Neural crest cell (in vitro differentiated cells): ENCODE measurements around the gene FAM161A. TPM values are rescaled to one million over a fixed set of nuclear protein-coding genes. Genes with fewer than 3 reads are reported as not detected.
"Not testable (repeated sequence)": the region's sequence is repeated elsewhere in the genome, so short reads cannot be mapped to it uniquely, and the experiment has no call there.

ENCODE experiments used
- DNase-seq: peaks from one replicate; pipeline ENCODE4 v3.0.0; 2021; ENCODE audit warnings: low read depth, mixed read lengths, low spot score
- H3K27ac Mint-ChIP-seq: one replicate; pipeline ENCODE4 v1.8.0; 2021; ENCODE audit warnings: mild to moderate bottlenecking, mixed read lengths; ENCODE audit not compliant: unreplicated experiment
- H3K27me3 Mint-ChIP-seq: 2 replicates; pipeline ENCODE4 v1.8.0; 2021; ENCODE audit warnings: low read depth, mild to moderate bottlenecking, mixed read lengths
- H3K36me3 Mint-ChIP-seq: 2 replicates; pipeline ENCODE4 v1.8.0; 2021; ENCODE audit warnings: low read depth, mild to moderate bottlenecking, mixed read lengths
- H3K4me1 Mint-ChIP-seq: 2 replicates; pipeline ENCODE4 v1.8.0; 2021; ENCODE audit warnings: mixed read lengths
- H3K4me3 Mint-ChIP-seq: one replicate; pipeline ENCODE4 v1.8.0; 2021; ENCODE audit warnings: mild to moderate bottlenecking, mixed read lengths
- H3K9me3 Mint-ChIP-seq: 2 replicates; pipeline ENCODE4 v1.8.0; 2021; ENCODE audit warnings: mixed read lengths
- total RNA-seq: library from RNA; stranded (reverse); gene quantifications from 2 replicates; pipeline ENCODE4 v1.2.1, GENCODE V29; 2021
- TF ChIP-seq, protein P1 (sequence below): fragments of 200-600 bp; sonication (generic); conservative IDR thresholded peaks from 2 replicates; pipeline ENCODE4 v1.5.0; 2021; ENCODE audit warnings: antibody characterized with exemption, mild to moderate bottlenecking

Gene FAM161A
- total RNA-seq, 1 donor from 2014 or later, result 23.4 TPM

DNA sequence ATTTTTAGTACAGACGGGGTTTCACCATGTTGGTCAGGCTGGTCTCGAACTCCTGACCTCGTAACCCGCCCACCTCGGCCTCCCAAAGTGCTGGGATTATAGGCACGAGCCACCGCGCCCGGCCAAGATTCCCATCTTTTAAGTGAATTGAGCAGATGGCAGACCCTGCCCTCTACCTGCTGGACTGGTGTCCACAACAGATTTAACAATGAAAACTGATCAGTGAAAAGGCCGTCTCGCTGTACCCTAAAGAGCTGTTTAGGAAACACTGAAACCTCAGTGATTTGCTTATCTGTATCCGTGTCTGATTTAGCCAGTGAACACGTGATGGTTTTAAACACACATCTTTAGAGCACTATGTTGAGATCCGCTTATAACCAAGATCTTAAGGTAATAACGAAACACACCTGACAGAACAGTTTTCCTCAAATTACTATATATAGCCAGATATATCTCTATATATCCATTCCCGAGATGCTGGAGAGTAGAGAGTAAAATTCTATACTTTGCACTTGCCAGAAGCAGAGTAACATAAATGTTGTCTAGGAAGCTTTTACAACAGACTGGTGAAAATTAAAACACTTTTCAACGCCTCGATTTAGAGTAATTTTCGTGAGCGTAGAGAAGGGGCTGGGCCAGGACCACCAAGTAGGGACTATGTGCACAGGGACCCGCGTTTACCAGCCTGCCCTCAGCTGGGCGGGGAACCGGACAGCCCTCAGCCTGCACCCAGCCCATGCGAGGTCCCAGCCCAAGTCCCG, 594 bp downstream of the FAM161A start:
- Mint-ChIP-seq H3K9me3 (no peaks in the 10 kb centered on the region), H3K4me3 (peak overlapping the region; percentile 94), H3K4me1 (peaks cover 27% of the 10 kb centered on the region), H3K27me3 (no peaks in the 10 kb centered on the region), H3K27ac (peak overlapping the region; percentile 96), H3K36me3 (no peaks in the 10 kb centered on the region)
- DNase-seq, result no peak
- TF ChIP-seq, protein P1, sequence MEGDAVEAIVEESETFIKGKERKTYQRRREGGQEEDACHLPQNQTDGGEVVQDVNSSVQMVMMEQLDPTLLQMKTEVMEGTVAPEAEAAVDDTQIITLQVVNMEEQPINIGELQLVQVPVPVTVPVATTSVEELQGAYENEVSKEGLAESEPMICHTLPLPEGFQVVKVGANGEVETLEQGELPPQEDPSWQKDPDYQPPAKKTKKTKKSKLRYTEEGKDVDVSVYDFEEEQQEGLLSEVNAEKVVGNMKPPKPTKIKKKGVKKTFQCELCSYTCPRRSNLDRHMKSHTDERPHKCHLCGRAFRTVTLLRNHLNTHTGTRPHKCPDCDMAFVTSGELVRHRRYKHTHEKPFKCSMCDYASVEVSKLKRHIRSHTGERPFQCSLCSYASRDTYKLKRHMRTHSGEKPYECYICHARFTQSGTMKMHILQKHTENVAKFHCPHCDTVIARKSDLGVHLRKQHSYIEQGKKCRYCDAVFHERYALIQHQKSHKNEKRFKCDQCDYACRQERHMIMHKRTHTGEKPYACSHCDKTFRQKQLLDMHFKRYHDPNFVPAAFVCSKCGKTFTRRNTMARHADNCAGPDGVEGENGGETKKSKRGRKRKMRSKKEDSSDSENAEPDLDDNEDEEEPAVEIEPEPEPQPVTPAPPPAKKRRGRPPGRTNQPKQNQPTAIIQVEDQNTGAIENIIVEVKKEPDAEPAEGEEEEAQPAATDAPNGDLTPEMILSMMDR, result no peak

DNA sequence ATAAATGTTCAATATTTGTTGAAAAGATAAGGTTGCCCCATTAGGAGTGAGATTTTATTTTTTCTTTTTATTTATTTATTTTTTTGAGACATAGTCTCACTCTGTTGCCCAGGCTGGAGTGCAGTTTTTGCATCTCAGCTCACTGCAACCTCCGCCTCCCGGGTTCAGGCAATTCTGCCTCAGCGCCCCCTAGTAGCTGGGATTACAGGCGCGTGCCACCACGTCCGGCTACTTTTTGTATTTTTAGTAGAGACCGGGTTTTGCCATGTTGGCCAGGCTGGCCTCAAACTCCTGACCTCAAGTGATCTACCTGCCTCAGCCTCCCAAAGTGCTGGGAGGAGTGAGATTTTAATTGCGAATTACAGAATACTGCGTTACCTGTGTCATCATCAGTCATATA, 2.6 kb downstream of the FAM161A start:
- not testable (repeated sequence) for H3K36me3 Mint-ChIP-seq, H3K27me3 Mint-ChIP-seq, DNase-seq, H3K27ac Mint-ChIP-seq, H3K9me3 Mint-ChIP-seq
- Mint-ChIP-seq H3K4me1 (peaks cover 27% of the 10 kb centered on the region), H3K4me3 (peak overlapping the region; percentile 79)

DNA sequence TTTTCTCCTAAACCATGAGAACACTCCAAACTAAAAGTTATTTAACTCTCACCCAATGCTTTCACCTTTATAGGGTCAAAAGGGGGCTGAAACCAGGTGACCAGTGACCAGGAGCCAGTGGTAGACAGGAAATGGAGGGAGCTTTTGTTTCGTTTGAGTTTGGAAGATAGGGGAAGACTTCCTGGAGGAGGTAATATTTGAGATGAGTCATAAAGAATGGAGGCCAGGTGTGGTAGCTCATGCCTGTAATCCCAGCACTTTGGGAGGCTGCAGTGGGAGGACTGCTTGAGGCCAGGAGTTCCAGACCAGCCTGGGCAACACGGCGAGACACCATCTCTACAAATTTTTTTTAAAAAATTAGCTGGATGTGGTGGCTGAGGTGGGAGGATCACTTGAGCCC, 8.5 kb downstream of the FAM161A start:
- Mint-ChIP-seq H3K4me3 (no peak overlapping the region), H3K4me1 (no peaks in the 10 kb centered on the region), H3K36me3 (peaks cover 6% of the 10 kb centered on the region), H3K27ac (no peak overlapping the region), H3K9me3 (no peaks in the 10 kb centered on the region), H3K27me3 (no peaks in the 10 kb centered on the region)
- TF ChIP-seq, protein P1, result no peak
- DNase-seq, result no peak

DNA sequence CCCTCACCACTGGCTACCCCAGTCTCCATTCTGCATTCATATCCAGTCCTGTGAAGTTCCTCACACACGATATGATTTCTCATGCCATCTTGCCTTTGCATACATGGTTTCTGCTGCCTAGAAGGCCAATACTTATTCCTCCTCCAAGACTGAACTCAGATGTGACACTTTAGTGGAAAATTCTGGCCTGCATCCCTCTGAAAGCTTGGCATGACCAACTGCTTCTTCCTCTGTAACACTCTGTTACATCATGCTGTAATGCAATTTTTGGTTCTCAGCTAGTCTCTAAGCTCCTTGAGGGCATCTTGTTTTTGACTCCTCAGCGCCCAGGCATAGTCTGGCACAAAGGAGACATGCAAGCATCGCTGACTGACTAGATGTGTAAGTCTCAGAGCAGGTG, 12.6 kb downstream of the FAM161A start:
- H3K27me3 Mint-ChIP-seq, result no peaks in the 10 kb centered on the region
- no peak overlapping the region for H3K4me3 Mint-ChIP-seq
- no peak for DNase-seq
- no peaks in the 10 kb centered on the region for H3K9me3 Mint-ChIP-seq
- H3K4me1 Mint-ChIP-seq, result no peaks in the 10 kb centered on the region
- H3K27ac Mint-ChIP-seq, result no peak overlapping the region
- TF ChIP-seq, protein P1, result no peak
- H3K36me3 Mint-ChIP-seq, result peaks cover 6% of the 10 kb centered on the region

DNA sequence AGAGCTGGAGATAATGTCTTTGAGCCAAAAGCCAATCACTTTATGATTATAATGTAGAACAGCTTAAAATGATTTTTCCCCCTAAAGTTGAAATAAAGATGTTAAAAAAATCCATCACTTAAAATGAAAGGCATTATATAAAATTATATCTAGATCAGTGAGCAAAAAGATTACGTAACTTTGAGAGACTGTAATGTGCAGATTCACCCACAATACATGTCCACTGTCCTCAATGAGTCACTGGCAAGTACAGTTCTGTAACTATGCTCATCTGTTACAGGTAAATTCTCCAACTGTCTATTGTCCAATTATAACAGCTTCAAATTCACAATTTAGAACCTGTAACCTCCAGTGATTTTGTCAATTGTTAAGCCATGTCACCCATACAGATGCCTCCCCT, 19.0 kb downstream of the FAM161A start:
- no peaks in the 10 kb centered on the region for H3K4me1 Mint-ChIP-seq
- H3K36me3 Mint-ChIP-seq, result peaks cover 20% of the 10 kb centered on the region
- no peaks in the 10 kb centered on the region for H3K27me3 Mint-ChIP-seq
- no peak for DNase-seq
- no peak overlapping the region for H3K4me3 Mint-ChIP-seq
- TF ChIP-seq, protein P1, result no peak
- no peaks in the 10 kb centered on the region for H3K9me3 Mint-ChIP-seq
- no peak overlapping the region for H3K27ac Mint-ChIP-seq

DNA sequence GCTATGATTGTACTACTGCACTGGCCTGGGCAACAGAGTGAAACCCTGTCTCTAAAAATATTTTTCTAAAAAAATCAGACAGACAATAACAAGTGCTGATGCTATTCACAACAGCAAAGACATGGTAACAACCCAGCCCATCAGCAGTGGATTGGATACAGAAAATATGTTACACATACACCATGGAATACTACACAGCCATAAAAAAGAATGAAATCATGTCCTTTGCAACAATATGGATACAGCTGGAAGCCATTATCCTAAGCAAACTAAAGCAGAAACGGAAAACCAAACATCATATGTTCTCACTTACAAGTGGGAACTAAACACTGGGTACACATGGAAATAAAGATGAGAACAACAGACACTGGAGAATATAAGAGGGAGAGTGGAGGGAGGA, 19.9 kb downstream of the FAM161A start:
- Mint-ChIP-seq H3K36me3 (peaks cover 20% of the 10 kb centered on the region), H3K4me3 (no peak overlapping the region), H3K27ac (no peak overlapping the region), H3K27me3 (no peaks in the 10 kb centered on the region), H3K4me1 (no peaks in the 10 kb centered on the region), H3K9me3 (no peaks in the 10 kb centered on the region)
- TF ChIP-seq, protein P1, result no peak
- DNase-seq, result no peak
